Body of pancreas (tissue), 4 donors: ENCODE measurements around the gene ITGA8. TPM values are rescaled to one million over a fixed set of nuclear protein-coding genes. Genes with fewer than 3 reads are reported as not detected.

Source experiments
- ATAC-seq: fragments of 150-250 bp; one replicate; pipeline ENCODE4 v1.9.1; 2016
- DNase-seq, 4 donors: peaks; one replicate each; pipeline ENCODE4 v3.0.0-alpha.2; 2019
- H3K27ac ChIP-seq, 4 donors: fragments of 200-600 bp; sonication (generic); 1 replicate in 3 of 4; 2 replicates in 1 of 4; pipeline versions ENCODE4 v1.5.1 to v1.6.1; 2016 to 2019; ENCODE audit warnings: mild to moderate bottlenecking in 1 of 4, mixed read lengths in 1 of 4, moderate library complexity in 1 of 4
- H3K27me3 ChIP-seq, 2 donors: fragments of 200-600 bp; sonication (generic); one replicate each; pipeline ENCODE4 v1.6.0; 2016; ENCODE audit warnings: mild to moderate bottlenecking in 1 of 2
- H3K36me3 ChIP-seq, 2 donors: fragments of 200-600 bp; sonication (generic); replicated peaks in 1 of 2; 2 replicates each; pipeline ENCODE4 v1.5.1; 2016; ENCODE audit warnings: low read depth in 2 of 2; ENCODE audit not compliant: insufficient read depth in 1 of 2
- H3K4me1 ChIP-seq: fragments of 200-600 bp; sonication (generic); one replicate; pipeline ENCODE4 v1.6.0; 2016
- H3K4me3 ChIP-seq, 2 donors: fragments of 200-600 bp; sonication (generic); 1 replicate in 1 of 2; 2 replicates in 1 of 2; pipeline ENCODE4 v1.5.1; 2016 to 2019
- H3K9me3 ChIP-seq, 3 donors: fragments of 200-600 bp; sonication (generic); 1 replicate in 2 of 3; 2 replicates in 1 of 3; pipeline ENCODE4 v1.5.1; 2016
- CTCF ChIP-seq, 7 experiments: fragments of 450-650 bp in 4 of 7; fragments of 200-600 bp in 3 of 7; sonication (generic) in 3 of 7; IDR thresholded peaks; one replicate each; pipeline ENCODE4 v1.5.1; 2016 to 2019; ENCODE audit warnings: antibody characterized with exemption in 7 of 7
- POLR2A ChIP-seq, 3 donors: fragments of 450-650 bp; IDR thresholded peaks; one replicate each; pipeline ENCODE4 v1.6.1; 2016; ENCODE audit warnings: antibody characterized with exemption in 3 of 3, mild to moderate bottlenecking in 2 of 3
- WGBS, 2 donors: methylation state at CpG; one replicate each; pipeline ENCODE4 v1.1.5; 2017; 5-methylcytosine and 5-hydroxymethylcytosine counted together
- intact Hi-C: fragments of 100-400 bp; cut with DNase I; formaldehyde crosslinking; loops from one replicate; pipeline ENCODE4 v1.15.1; 2023
- total RNA-seq, 2 donors: library from RNA; depleted of rRNA; stranded (reverse); fragments of >200 nt; gene quantifications; one replicate each; pipeline ENCODE4 v1.1.0, GENCODE V29; 2016

The ITGA8 gene
- total RNA-seq, 2 donors from 2014 or later = 0.66 to 0.78 TPM

GRCh38 chr10:15658069-15658702 is 61.5 kb downstream of the ITGA8 start:
- H3K27me3 ChIP-seq = no peaks in the 10 kb centered on the region
- intact Hi-C loops = no loop called here
- H3K36me3 ChIP-seq = no peaks in the 10 kb centered on the region
- ATAC-seq (no peak), DNase-seq (no peak)
- 50 to 61% methylated on average over 5 of the region's 5 CpGs for WGBS, 2 donors
- no peaks in the 10 kb centered on the region for H3K4me1 ChIP-seq
- H3K27ac ChIP-seq = no peak overlapping the region
- H3K9me3 ChIP-seq = no peaks in the 10 kb centered on the region
- TF ChIP-seq CTCF (IDR thresholded peaks at IDR 0.05) (no peak), POLR2A (IDR thresholded peaks at IDR 0.05) (no peak)
- no peak overlapping the region for H3K4me3 ChIP-seq

GRCh38 chr10:15652757-15653156 is 67.0 kb downstream of the ITGA8 start:
- H3K27ac ChIP-seq = no peak overlapping the region
- no peaks in the 10 kb centered on the region for H3K27me3 ChIP-seq
- no peak overlapping the region for H3K4me3 ChIP-seq
- H3K9me3 ChIP-seq = no peaks in the 10 kb centered on the region
- WGBS, 2 donors = 64 to 73% methylated on average over 4 of the region's 4 CpGs
- H3K4me1 ChIP-seq = no peaks in the 10 kb centered on the region
- intact Hi-C loops = no loop called here
- TF ChIP-seq CTCF (IDR thresholded peaks at IDR 0.05) (no peak), POLR2A (IDR thresholded peaks at IDR 0.05) (no peak)
- no peaks in the 10 kb centered on the region for H3K36me3 ChIP-seq
- ATAC-seq (no peak), DNase-seq (no peak)

- no peak for DNase-seq
- no peak for TF ChIP-seq POLR2A (IDR thresholded peaks at IDR 0.05)
- TF ChIP-seq CTCF (IDR thresholded peaks at IDR 0.05) = no peak
- Histone ChIP-seq H3K4me1 (no peaks in the 10 kb centered on the region), H3K27me3 (no peaks in the 10 kb centered on the region), H3K4me3 (no peak overlapping the region), H3K27ac (no peak overlapping the region), H3K9me3 (no peaks in the 10 kb centered on the region), H3K36me3 (no peaks in the 10 kb centered on the region)
- 69 to 79% methylated on average over 7 of the region's 7 CpGs for WGBS, 2 donors
- intact Hi-C loops = no loop called here
- no peak for ATAC-seq
These were observed 67.6 kb downstream of the ITGA8 start for GRCh38 chr10:15652117-15652516.

- Histone ChIP-seq H3K4me3 (no peak overlapping the region), H3K9me3 (no peaks in the 10 kb centered on the region), H3K36me3 (no peaks in the 10 kb centered on the region), H3K4me1 (no peaks in the 10 kb centered on the region), H3K27me3 (no peaks in the 10 kb centered on the region), H3K27ac (no peak overlapping the region)
- intact Hi-C loops = no loop called here
- no peak for DNase-seq
- WGBS, 2 donors = 15 to 17% methylated on average over 6 of the region's 6 CpGs
- ATAC-seq = no peak
- no peak for TF ChIP-seq CTCF (IDR thresholded peaks at IDR 0.05)
- no peak for TF ChIP-seq POLR2A (IDR thresholded peaks at IDR 0.05)
These were observed 68.5 kb downstream of the ITGA8 start for GRCh38 chr10:15651175-15651574.

- Histone ChIP-seq H3K9me3 (no peaks in the 10 kb centered on the region), H3K27ac (no peak overlapping the region), H3K4me1 (no peaks in the 10 kb centered on the region), H3K27me3 (no peaks in the 10 kb centered on the region), H3K36me3 (no peaks in the 10 kb centered on the region), H3K4me3 (no peak overlapping the region)
- no peak for ATAC-seq
- intact Hi-C loops = no loop called here
- TF ChIP-seq POLR2A (IDR thresholded peaks at IDR 0.05) = no peak
- TF ChIP-seq CTCF (IDR thresholded peaks at IDR 0.05) = no peak
- 35% methylated on average over 2 of the region's 2 CpGs for WGBS, 2 donors
- no peak for DNase-seq
These were observed 77.6 kb downstream of the ITGA8 start for GRCh38 chr10:15642095-15642494.
